K562 (cell line): ENCODE results near the gene MTG1.

Source experiments
- TF ChIP-seq, protein P1 (sequence below): fragments of 250-450 bp; sonication (Bioruptor Pico); IDR thresholded peaks from 2 replicates; pipeline ENCODE4 v1.4.0; 2020
- TF ChIP-seq, protein P2 (sequence below), 2 experiments: fragments of 450-650 bp; IDR thresholded peaks; 2 replicates each; pipeline ENCODE4 v1.6.1; 2018; ENCODE audit warnings: mild to moderate bottlenecking in 2 of 2, low read depth in 1 of 2; ENCODE audit not compliant: partially characterized antibody in 2 of 2
- TF ChIP-seq, protein P3 (sequence below): fragments of 250-450 bp; sonication (Bioruptor Pico); IDR thresholded peaks from 2 replicates; pipeline ENCODE4 v1.8.0; 2021; ENCODE audit warnings: borderline replicate concordance, mild to moderate bottlenecking, moderate library complexity; ENCODE audit not compliant: poor library complexity, severe bottlenecking

DNA sequence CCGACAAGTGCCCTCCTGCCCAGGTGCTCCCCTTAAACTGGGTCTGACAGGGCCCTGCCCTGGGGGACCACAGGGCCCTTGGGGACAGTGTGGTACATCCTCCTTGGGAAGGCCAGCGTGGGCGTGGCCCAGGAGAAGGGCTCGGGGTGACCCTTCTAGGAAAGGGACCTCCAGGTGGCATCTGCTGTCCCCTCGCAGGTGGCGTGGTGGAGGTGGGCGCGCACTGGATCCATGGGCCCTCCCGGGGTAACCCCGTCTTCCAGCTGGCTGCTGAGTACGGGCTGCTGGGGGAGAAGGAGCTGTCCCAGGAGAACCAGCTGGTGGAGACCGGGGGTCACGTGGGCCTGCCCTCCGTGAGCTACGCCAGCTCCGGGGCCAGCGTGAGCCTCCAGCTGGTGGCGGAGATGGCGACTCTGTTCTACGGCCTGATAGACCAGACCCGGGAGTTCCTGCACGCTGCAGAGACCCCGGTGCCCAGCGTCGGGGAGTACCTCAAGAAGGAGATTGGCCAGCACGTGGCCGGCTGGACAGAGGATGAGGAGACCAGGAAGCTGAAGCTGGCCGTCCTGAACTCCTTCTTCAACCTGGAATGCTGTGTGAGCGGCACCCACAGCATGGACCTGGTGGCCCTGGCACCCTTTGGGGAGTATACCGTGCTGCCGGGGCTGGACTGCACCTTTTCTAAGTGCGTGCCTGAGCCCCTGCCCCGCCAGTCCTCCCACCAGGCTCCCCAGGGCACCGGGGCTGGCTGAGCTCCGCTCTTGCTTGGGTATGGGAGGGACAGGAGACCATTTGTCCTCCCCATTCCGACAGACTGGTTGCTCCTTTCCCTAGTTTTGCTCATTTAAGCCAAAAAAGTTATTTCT is 13.9 kb upstream of the MTG1 start:
- TF ChIP-seq, protein P1, sequence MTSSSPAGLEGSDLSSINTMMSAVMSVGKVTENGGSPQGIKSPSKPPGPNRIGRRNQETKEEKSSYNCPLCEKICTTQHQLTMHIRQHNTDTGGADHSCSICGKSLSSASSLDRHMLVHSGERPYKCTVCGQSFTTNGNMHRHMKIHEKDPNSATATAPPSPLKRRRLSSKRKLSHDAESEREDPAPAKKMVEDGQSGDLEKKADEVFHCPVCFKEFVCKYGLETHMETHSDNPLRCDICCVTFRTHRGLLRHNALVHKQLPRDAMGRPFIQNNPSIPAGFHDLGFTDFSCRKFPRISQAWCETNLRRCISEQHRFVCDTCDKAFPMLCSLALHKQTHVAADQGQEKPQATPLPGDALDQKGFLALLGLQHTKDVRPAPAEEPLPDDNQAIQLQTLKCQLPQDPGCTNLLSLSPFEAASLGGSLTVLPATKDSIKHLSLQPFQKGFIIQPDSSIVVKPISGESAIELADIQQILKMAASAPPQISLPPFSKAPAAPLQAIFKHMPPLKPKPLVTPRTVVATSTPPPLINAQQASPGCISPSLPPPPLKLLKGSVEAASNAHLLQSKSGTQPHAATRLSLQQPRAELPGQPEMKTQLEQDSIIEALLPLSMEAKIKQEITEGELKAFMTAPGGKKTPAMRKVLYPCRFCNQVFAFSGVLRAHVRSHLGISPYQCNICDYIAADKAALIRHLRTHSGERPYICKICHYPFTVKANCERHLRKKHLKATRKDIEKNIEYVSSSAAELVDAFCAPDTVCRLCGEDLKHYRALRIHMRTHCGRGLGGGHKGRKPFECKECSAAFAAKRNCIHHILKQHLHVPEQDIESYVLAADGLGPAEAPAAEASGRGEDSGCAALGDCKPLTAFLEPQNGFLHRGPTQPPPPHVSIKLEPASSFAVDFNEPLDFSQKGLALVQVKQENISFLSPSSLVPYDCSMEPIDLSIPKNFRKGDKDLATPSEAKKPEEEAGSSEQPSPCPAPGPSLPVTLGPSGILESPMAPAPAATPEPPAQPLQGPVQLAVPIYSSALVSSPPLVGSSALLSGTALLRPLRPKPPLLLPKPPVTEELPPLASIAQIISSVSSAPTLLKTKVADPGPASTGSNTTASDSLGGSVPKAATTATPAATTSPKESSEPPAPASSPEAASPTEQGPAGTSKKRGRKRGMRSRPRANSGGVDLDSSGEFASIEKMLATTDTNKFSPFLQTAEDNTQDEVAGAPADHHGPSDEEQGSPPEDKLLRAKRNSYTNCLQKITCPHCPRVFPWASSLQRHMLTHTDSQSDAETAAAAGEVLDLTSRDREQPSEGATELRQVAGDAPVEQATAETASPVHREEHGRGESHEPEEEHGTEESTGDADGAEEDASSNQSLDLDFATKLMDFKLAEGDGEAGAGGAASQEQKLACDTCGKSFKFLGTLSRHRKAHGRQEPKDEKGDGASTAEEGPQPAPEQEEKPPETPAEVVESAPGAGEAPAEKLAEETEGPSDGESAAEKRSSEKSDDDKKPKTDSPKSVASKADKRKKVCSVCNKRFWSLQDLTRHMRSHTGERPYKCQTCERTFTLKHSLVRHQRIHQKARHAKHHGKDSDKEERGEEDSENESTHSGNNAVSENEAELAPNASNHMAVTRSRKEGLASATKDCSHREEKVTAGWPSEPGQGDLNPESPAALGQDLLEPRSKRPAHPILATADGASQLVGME (CRISPR knock-in tag): no peak
- TF ChIP-seq, protein P2, sequence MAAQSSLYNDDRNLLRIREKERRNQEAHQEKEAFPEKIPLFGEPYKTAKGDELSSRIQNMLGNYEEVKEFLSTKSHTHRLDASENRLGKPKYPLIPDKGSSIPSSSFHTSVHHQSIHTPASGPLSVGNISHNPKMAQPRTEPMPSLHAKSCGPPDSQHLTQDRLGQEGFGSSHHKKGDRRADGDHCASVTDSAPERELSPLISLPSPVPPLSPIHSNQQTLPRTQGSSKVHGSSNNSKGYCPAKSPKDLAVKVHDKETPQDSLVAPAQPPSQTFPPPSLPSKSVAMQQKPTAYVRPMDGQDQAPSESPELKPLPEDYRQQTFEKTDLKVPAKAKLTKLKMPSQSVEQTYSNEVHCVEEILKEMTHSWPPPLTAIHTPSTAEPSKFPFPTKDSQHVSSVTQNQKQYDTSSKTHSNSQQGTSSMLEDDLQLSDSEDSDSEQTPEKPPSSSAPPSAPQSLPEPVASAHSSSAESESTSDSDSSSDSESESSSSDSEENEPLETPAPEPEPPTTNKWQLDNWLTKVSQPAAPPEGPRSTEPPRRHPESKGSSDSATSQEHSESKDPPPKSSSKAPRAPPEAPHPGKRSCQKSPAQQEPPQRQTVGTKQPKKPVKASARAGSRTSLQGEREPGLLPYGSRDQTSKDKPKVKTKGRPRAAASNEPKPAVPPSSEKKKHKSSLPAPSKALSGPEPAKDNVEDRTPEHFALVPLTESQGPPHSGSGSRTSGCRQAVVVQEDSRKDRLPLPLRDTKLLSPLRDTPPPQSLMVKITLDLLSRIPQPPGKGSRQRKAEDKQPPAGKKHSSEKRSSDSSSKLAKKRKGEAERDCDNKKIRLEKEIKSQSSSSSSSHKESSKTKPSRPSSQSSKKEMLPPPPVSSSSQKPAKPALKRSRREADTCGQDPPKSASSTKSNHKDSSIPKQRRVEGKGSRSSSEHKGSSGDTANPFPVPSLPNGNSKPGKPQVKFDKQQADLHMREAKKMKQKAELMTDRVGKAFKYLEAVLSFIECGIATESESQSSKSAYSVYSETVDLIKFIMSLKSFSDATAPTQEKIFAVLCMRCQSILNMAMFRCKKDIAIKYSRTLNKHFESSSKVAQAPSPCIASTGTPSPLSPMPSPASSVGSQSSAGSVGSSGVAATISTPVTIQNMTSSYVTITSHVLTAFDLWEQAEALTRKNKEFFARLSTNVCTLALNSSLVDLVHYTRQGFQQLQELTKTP (IDR thresholded peaks at IDR 0.05; ENCODE audit: low read depth in 1 of 2, partially characterized antibody in 2 of 2): no peak
- TF ChIP-seq, protein P3, sequence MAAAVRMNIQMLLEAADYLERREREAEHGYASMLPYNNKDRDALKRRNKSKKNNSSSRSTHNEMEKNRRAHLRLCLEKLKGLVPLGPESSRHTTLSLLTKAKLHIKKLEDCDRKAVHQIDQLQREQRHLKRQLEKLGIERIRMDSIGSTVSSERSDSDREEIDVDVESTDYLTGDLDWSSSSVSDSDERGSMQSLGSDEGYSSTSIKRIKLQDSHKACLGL (CRISPR knock-in tag): no peak
